ENCODE data around the gene ATP13A4.

ATP13A4 gene

GRCh38 chr3:193357291-193357690, 197.4 kb downstream of the ATP13A4 start:
- Histone ChIP-seq H4K20me1 (ENCODE audit: control insufficient read depth, insufficient read depth, low read depth, low read length) (no peaks in the 10 kb centered on the region), H3K27ac (ENCODE audit: low read depth, low read length) (no peak overlapping the region), H3K27me3 (ENCODE audit: control insufficient read depth, low read length) (no peaks in the 10 kb centered on the region)

GRCh38 chr3:193354423-193354822, 200.3 kb downstream of the ATP13A4 start:
- no peaks in the 10 kb centered on the region for H3K9me2 ChIP-seq (replicated peaks; ENCODE audit: control insufficient read depth, low read length)
- H3K79me2 ChIP-seq (ENCODE audit: control insufficient read depth, low read length): no peaks in the 10 kb centered on the region
- no peaks in the 10 kb centered on the region for H4K20me1 ChIP-seq (ENCODE audit: control insufficient read depth, insufficient read depth, low read depth, low read length)
- H3K27me3 ChIP-seq (ENCODE audit: control insufficient read depth, low read length): no peaks in the 10 kb centered on the region
- H3K36me3 ChIP-seq (ENCODE audit: control insufficient read depth, low read length): no peaks in the 10 kb centered on the region
- no peak for TF ChIP-seq EZH2phosphoT487 (IDR thresholded peaks at IDR 0.05; ENCODE audit: borderline replicate concordance, low read length)
- no peak for TF ChIP-seq CTCF (IDR thresholded peaks at IDR 0.05; ENCODE audit: low read depth, low read length, poor library complexity, severe bottlenecking)
- H3K9me3 ChIP-seq (ENCODE audit: control insufficient read depth, insufficient read depth, low read length): no peaks in the 10 kb centered on the region
- no peak overlapping the region for H3K4me3 ChIP-seq (ENCODE audit: low read length)
- H3K4me2 ChIP-seq (ENCODE audit: low read length): no peak overlapping the region
- H3K27ac ChIP-seq (ENCODE audit: low read depth, low read length): no peak overlapping the region
- H3F3A ChIP-seq (ENCODE audit: control insufficient read depth, insufficient read depth): no peaks in the 10 kb centered on the region
- no peaks in the 10 kb centered on the region for H3K4me1 ChIP-seq (ENCODE audit: control insufficient read depth, low read length)

More at GRCh38 chr3:193357291-193357690, 197.4 kb downstream of the ATP13A4 start:
- no peak for TF ChIP-seq EZH2phosphoT487 (IDR thresholded peaks at IDR 0.05; ENCODE audit: borderline replicate concordance, low read length)
- no peak for TF ChIP-seq CTCF (IDR thresholded peaks at IDR 0.05; ENCODE audit: low read depth, low read length, poor library complexity, severe bottlenecking)
- Histone ChIP-seq H3K9me3 (ENCODE audit: control insufficient read depth, insufficient read depth, low read length) (no peaks in the 10 kb centered on the region), H3F3A (ENCODE audit: control insufficient read depth, insufficient read depth) (no peaks in the 10 kb centered on the region), H3K4me3 (ENCODE audit: low read length) (no peak overlapping the region), H3K36me3 (ENCODE audit: control insufficient read depth, low read length) (no peaks in the 10 kb centered on the region), H3K4me2 (ENCODE audit: low read length) (no peak overlapping the region), H3K79me2 (ENCODE audit: control insufficient read depth, low read length) (no peaks in the 10 kb centered on the region), H3K9me2 (replicated peaks; ENCODE audit: control insufficient read depth, low read length) (no peaks in the 10 kb centered on the region), H3K4me1 (ENCODE audit: control insufficient read depth, low read length) (no peaks in the 10 kb centered on the region)
